Naive B cell (primary cell): ENCODE measurements around the gene PDGFB. TPM values are rescaled to one million over a fixed set of nuclear protein-coding genes. Genes with fewer than 3 reads are reported as not detected.

Experiments used
- ATAC-seq, 2 donors: fragments of 150-1000 bp; cut with Tn5 transposase; 2 replicates each; pipeline ENCODE4 v1.10.0; 2021; ENCODE audit warnings: low read depth in 2 of 2, mild to moderate bottlenecking in 2 of 2, moderate library complexity in 2 of 2
- DNase-seq: peaks from one replicate; pipeline ENCODE4 v3.0.0; 2022
- H3K27ac Mint-ChIP-seq, 6 donors: one replicate each; pipeline ENCODE4 v1.8.0; 2020 to 2022; ENCODE audit warnings: mild to moderate bottlenecking in 6 of 6, mixed read lengths in 6 of 6, moderate library complexity in 5 of 6, inconsistent platforms in 2 of 6
- H3K27me3 Mint-ChIP-seq, 3 donors: one replicate each; pipeline ENCODE4 v1.8.0; 2021 to 2022; ENCODE audit warnings: mixed read lengths in 3 of 3, mild to moderate bottlenecking in 1 of 3
- H3K36me3 Mint-ChIP-seq, 2 donors: one replicate each; pipeline ENCODE4 v1.8.0; 2020 to 2022; ENCODE audit warnings: mixed read lengths in 2 of 2, inconsistent platforms in 1 of 2, mild to moderate bottlenecking in 1 of 2
- H3K4me1 Mint-ChIP-seq, 3 donors: one replicate each; pipeline ENCODE4 v1.8.0; 2020 to 2022; ENCODE audit warnings: mixed read lengths in 3 of 3, inconsistent platforms in 1 of 3, mild to moderate bottlenecking in 1 of 3, moderate library complexity in 1 of 3
- H3K4me3 Mint-ChIP-seq, 8 donors: one replicate each; pipeline ENCODE4 v1.8.0; 2020 to 2022; ENCODE audit warnings: mild to moderate bottlenecking in 8 of 8, mixed read lengths in 8 of 8, moderate library complexity in 8 of 8, inconsistent platforms in 2 of 8
- H3K9me3 Mint-ChIP-seq, 7 donors: one replicate each; pipeline ENCODE4 v1.8.0; 2020 to 2022; ENCODE audit warnings: mixed read lengths in 7 of 7, mild to moderate bottlenecking in 5 of 7, inconsistent platforms in 2 of 7, moderate library complexity in 1 of 7
- polyA plus RNA-seq, 6 donors: library from polyadenylated mRNA; unstranded; fragments of 300-500 nt; fragmentation: Illumina TruSeq; gene quantifications; one replicate each; pipeline ENCODE4 v1.2.3, GENCODE V29; 2021; ENCODE audit warnings: low read depth in 6 of 6

Gene PDGFB
- polyA plus RNA-seq = not detected

GRCh38 chr22:39244496-39245129, at the start of gene PDGFB:
Gene PDGFB, minus strand, starts transcription at chr22:39244982. Its CDS starts 1,019 bp downstream, at chr22:39243963.
- Mint-ChIP-seq H3K27me3 (peaks cover 50 to 82% (median 79%) of the 10 kb centered on the region in 3 donors), H3K9me3 (peaks cover 0 to 4% (median 0%) of the 10 kb centered on the region in 7 donors), H3K4me1 (peaks cover 23 to 44% (median 37%) of the 10 kb centered on the region in 3 donors), H3K4me3 (peak within 1 kb of the TSS; percentile 64 to 88 (median 82)), H3K27ac (no peak within 1 kb of the TSS), H3K36me3 (no peaks in the 10 kb centered on the region)
- ATAC-seq (no peak), DNase-seq (no peak)

GRCh38 chr22:39293766-39294368, 49.1 kb upstream of the PDGFB start:
- Mint-ChIP-seq H3K27me3 (peaks cover 0 to 22% (median 14%) of the 10 kb centered on the region in 3 donors), H3K36me3 (no peaks in the 10 kb centered on the region), H3K4me3 (no peak overlapping the region), H3K9me3 (no peaks in the 10 kb centered on the region), H3K27ac (peak overlapping the region in 2 of 6 donors; percentile 6 to 47), H3K4me1 (peaks cover 7 to 12% (median 10%) of the 10 kb centered on the region in 3 donors)
- DNase-seq (no peak), ATAC-seq (no peak)

DNA sequence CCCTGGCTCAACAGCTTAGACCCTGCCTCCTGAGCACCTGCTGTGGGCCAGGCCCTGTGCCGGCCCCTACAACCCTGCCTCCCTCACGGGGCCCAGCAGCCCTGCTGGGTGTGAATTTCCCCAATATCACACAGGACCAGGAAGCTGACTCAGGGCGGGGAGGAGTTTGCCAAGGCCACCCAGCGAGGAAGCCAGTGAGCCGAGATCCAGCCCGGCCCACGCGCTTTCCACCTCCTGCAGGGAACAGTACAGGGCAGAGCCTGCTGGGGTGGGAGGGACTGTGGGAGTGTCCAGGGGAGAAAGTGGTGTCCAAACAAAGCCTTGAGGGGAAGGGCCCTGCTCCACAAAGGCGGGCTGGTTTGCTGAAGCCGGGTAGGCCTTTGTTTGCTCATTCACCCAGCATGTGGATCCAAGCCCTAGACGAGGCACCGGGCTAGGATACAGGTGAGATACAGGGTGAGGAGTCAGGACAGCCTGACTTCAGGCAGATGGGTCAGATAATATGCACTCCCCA, 47.8 kb upstream of the PDGFB start:
- no peaks in the 10 kb centered on the region for H3K9me3 Mint-ChIP-seq
- peaks cover 0 to 16% (median 14%) of the 10 kb centered on the region in 3 donors for H3K27me3 Mint-ChIP-seq
- H3K4me3 Mint-ChIP-seq = no peak overlapping the region
- peaks cover 4 to 7% (median 6%) of the 10 kb centered on the region in 3 donors for H3K4me1 Mint-ChIP-seq
- DNase-seq (no peak), ATAC-seq (no peak)
- no peak overlapping the region for H3K27ac Mint-ChIP-seq
- no peaks in the 10 kb centered on the region for H3K36me3 Mint-ChIP-seq

GRCh38 chr22:39292031-39292462, 47.3 kb upstream of the PDGFB start:
- peak overlapping the region in 1 of 6 donors; percentile 30 for H3K27ac Mint-ChIP-seq
- H3K9me3 Mint-ChIP-seq = peaks cover 0 to 2% (median 0%) of the 10 kb centered on the region in 7 donors
- H3K4me3 Mint-ChIP-seq = no peak overlapping the region
- H3K4me1 Mint-ChIP-seq = peaks cover 10 to 13% (median 11%) of the 10 kb centered on the region in 3 donors
- ATAC-seq = no peak
- H3K36me3 Mint-ChIP-seq = no peaks in the 10 kb centered on the region
- no peak for DNase-seq
- H3K27me3 Mint-ChIP-seq = peaks cover 0 to 16% (median 14%) of the 10 kb centered on the region in 3 donors

DNA sequence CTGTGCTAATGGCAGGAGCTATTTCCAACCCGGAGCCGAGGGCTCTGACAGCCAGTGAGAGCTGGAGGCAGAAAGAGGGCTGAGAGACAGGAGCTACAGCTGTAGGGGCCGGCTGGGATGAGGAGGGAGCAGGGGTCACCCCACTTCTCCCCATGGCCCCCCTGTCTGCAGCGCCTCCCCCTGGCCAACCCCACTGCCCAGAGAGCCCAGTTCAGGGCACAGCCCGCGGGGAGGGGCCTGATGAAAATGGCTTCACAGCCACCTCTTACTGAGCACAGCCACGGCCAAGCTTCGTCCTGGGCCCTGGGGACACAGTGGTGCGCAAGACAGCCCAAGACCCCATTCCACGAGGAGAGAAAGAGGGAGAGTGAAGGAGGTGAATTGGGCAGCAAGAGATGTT, 46.7 kb upstream of the PDGFB start:
- Mint-ChIP-seq H3K4me1 (peaks cover 14 to 18% (median 15%) of the 10 kb centered on the region in 3 donors), H3K27me3 (peaks cover 0 to 16% (median 11%) of the 10 kb centered on the region in 3 donors), H3K4me3 (no peak overlapping the region), H3K36me3 (no peaks in the 10 kb centered on the region), H3K27ac (no peak overlapping the region), H3K9me3 (peaks cover 0 to 2% (median 0%) of the 10 kb centered on the region in 7 donors)
- no peak for ATAC-seq
- no peak for DNase-seq

DNA sequence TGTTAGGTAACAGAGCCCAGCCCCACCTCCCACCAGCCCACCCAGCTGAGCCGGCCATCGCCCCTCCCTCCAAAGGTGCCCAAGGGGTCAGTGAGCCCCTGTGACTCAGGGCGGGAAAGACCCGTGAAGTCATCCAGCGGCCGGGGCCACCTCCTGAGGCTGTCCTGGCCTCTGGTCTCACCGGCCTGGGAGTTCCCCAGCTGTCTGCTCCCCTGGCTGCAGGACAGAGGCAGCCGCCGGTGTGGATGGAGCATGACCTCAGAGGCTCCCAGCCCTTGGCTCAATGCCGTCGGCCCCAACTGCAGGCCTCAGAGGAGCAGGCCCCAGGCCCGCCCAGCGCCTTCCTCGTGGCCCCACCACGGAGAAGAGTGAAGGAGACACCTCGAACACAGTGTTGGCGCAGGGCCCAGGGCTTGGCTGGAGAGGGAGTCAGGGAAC, 46.0 kb upstream of the PDGFB start:
- DNase-seq (no peak), ATAC-seq (no peak)
- Mint-ChIP-seq H3K27ac (no peak overlapping the region), H3K4me1 (peaks cover 15 to 19% (median 16%) of the 10 kb centered on the region in 3 donors), H3K27me3 (peaks cover 0 to 16% (median 7%) of the 10 kb centered on the region in 3 donors), H3K36me3 (peaks cover 0 to 4% of the 10 kb centered on the region in 2 donors), H3K4me3 (no peak overlapping the region), H3K9me3 (peaks cover 0 to 3% (median 0%) of the 10 kb centered on the region in 7 donors)

GRCh38 chr22:39289975-39290720, 45.4 kb upstream of the PDGFB start:
- Mint-ChIP-seq H3K9me3 (peaks cover 0 to 6% (median 0%) of the 10 kb centered on the region in 7 donors), H3K27ac (no peak overlapping the region), H3K4me3 (no peak overlapping the region), H3K4me1 (peaks cover 15 to 19% (median 17%) of the 10 kb centered on the region in 3 donors), H3K27me3 (peaks cover 0 to 16% (median 7%) of the 10 kb centered on the region in 3 donors), H3K36me3 (peaks cover 0 to 8% of the 10 kb centered on the region in 2 donors)
- DNase-seq = no peak
- no peak for ATAC-seq

DNA sequence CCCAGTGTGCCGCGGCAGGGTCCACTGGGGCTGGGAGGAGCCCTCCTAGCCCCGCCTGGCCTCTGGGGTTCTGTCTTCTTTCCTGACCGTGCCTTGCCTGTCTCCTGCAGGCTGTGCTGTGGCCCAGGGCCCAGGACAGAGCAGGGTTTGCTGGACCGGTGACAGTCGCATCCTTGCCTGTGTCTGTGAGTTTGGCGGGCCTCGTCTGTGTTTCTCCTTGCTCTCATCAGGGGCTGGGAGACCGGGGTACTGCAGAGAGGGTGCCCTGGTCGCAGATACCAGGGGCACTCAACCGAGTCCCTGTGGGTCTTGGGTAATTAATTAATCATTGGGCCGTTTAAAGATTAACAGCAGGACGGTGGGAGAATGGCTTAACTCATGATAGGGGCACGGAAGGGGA, 44.8 kb upstream of the PDGFB start:
- H3K4me3 Mint-ChIP-seq = no peak overlapping the region
- H3K9me3 Mint-ChIP-seq = peaks cover 0 to 6% (median 2%) of the 10 kb centered on the region in 7 donors
- DNase-seq (no peak), ATAC-seq (no peak)
- peaks cover 15 to 19% (median 17%) of the 10 kb centered on the region in 3 donors for H3K4me1 Mint-ChIP-seq
- peaks cover 0 to 8% of the 10 kb centered on the region in 2 donors for H3K36me3 Mint-ChIP-seq
- H3K27ac Mint-ChIP-seq = peak overlapping the region in 2 of 6 donors; percentile 9 to 62
- peaks cover 0 to 21% (median 7%) of the 10 kb centered on the region in 3 donors for H3K27me3 Mint-ChIP-seq

- Mint-ChIP-seq H3K4me3 (no peak overlapping the region), H3K4me1 (peaks cover 15 to 19% (median 17%) of the 10 kb centered on the region in 3 donors), H3K27ac (peak overlapping the region in 2 of 6 donors; percentile 8 to 73), H3K27me3 (peaks cover under 1 to 21% (median 4%) of the 10 kb centered on the region in 3 donors), H3K9me3 (peaks cover 0 to 6% (median 2%) of the 10 kb centered on the region in 7 donors), H3K36me3 (peaks cover 0 to 8% of the 10 kb centered on the region in 2 donors)
- no peak for DNase-seq
- no peak for ATAC-seq
Observed at GRCh38 chr22:39288135-39288898, 43.5 kb upstream of the PDGFB start.

DNA sequence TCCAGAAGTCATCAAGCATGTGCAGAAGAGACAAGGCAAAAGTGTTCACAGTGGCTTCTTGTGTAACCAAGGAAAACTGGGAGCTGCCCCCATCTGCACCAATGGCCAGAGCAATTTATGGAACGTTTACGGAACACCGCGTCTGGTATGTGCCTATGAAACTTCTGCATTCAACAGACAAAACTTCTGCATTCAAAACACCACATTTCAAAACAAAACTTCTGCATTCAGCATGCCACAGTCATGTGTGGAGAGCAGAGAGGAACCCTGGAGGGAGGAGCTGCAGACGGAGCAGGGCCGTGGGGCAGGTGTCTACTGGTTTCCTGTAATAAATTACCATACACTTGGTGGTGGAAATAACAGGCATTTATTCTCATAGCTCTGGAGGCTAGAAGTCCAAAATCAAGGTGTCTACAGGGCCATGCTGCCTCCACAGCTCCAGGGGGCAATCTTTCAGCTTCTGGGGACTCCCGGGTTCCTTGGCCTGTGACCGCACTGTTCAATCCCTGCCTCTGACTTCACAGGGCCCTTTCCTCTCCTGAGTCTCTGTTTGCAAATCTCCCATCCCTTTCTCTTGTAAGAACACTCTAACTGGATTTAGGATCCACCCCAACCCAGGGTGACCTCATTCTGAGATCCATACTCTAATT, 42.4 kb upstream of the PDGFB start:
- peaks cover 0 to 6% (median 2%) of the 10 kb centered on the region in 7 donors for H3K9me3 Mint-ChIP-seq
- peak overlapping the region in 5 of 6 donors; percentile 45 to 94 (median 68) for H3K27ac Mint-ChIP-seq
- H3K4me1 Mint-ChIP-seq = peaks cover 13 to 17% (median 15%) of the 10 kb centered on the region in 3 donors
- peak overlapping the region in 6 of 8 donors; percentile 24 to 81 (median 50) for H3K4me3 Mint-ChIP-seq
- peak; percentile 51 for DNase-seq
- ATAC-seq = peak; percentile 94 to 95
- H3K36me3 Mint-ChIP-seq = peaks cover 0 to 8% of the 10 kb centered on the region in 2 donors
- H3K27me3 Mint-ChIP-seq = peaks cover 4 to 24% (median 10%) of the 10 kb centered on the region in 3 donors

DNA sequence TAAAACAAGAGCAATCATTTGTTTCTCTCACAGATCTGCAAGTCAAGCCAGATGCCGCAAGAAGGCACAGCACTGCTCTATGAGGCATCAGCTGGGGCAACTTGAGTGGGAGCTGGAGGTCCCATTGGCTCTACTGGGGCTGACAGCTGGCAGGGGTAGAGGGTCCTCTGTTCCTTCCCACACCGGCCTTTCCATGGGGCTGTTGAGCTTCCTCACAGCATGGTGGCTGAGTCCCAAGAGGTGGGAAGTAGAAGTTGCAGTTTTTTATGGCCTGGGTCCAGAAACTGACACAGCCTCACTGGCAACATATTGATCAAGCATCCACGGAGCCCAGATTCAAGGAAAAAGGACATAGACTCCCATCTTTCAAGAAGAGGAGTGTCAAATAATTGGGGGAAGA, 40.2 kb upstream of the PDGFB start:
- H3K27me3 Mint-ChIP-seq = peaks cover 14 to 44% (median 24%) of the 10 kb centered on the region in 3 donors
- ATAC-seq = no peak
- H3K4me1 Mint-ChIP-seq = peaks cover 13 to 17% (median 15%) of the 10 kb centered on the region in 3 donors
- peaks cover 0 to 8% of the 10 kb centered on the region in 2 donors for H3K36me3 Mint-ChIP-seq
- peak overlapping the region in 1 of 8 donors; percentile 70 for H3K4me3 Mint-ChIP-seq
- peaks cover 0 to 6% (median 2%) of the 10 kb centered on the region in 7 donors for H3K9me3 Mint-ChIP-seq
- no peak for DNase-seq
- peak overlapping the region in 1 of 6 donors; percentile 52 for H3K27ac Mint-ChIP-seq
